Gastroesophageal sphincter (tissue), 3 donors: Measurements from ENCODE around the gene KLHDC7B.

Experiments
- CTCF ChIP-seq, 4 experiments: fragments of 200-600 bp in 2 of 4; fragments of 450-650 bp in 2 of 4; sonication (generic) in 1 of 4; IDR thresholded peaks; one replicate each; pipeline ENCODE4 v1.5.1; 2017 to 2019; ENCODE audit warnings: antibody characterized with exemption in 4 of 4, mild to moderate bottlenecking in 2 of 4, moderate library complexity in 2 of 4
- EP300 ChIP-seq: sonication (generic); formaldehyde crosslinking; IDR thresholded peaks from one replicate; pipeline ENCODE4 v1.6.1; 2017; ENCODE audit warnings: antibody characterized with exemption, mild to moderate bottlenecking
- POLR2AphosphoS5 ChIP-seq: sonication (generic); formaldehyde crosslinking; IDR thresholded peaks from one replicate; pipeline ENCODE4 v1.6.1; 2017; ENCODE audit warnings: antibody characterized with exemption

- no peak for TF ChIP-seq EP300
- no peak for TF ChIP-seq POLR2AphosphoS5
- no peak for TF ChIP-seq CTCF (IDR thresholded peaks at IDR 0.05)
Measured at GRCh38 chr22:50520826-50521453, 24.8 kb upstream of the KLHDC7B start.
